HL-60/S4 treated with retinoic acid at 250 ng/mL for 4 days and 3 days (cell line): Measurements from ENCODE around the gene GNG4.
"Not testable (repeated sequence)": the region's sequence is repeated elsewhere in the genome, so short reads cannot be mapped to it uniquely, and the experiment has no call there.

ENCODE experiments used
- in situ Hi-C: fragments of 300-500 bp; cut with MboI; formaldehyde crosslinking; loops from 2 replicates; pipeline ENCODE4 v1.7.0; 2022; ENCODE audit warnings: low sequenced_read_pairs

The GNG4 gene

DNA sequence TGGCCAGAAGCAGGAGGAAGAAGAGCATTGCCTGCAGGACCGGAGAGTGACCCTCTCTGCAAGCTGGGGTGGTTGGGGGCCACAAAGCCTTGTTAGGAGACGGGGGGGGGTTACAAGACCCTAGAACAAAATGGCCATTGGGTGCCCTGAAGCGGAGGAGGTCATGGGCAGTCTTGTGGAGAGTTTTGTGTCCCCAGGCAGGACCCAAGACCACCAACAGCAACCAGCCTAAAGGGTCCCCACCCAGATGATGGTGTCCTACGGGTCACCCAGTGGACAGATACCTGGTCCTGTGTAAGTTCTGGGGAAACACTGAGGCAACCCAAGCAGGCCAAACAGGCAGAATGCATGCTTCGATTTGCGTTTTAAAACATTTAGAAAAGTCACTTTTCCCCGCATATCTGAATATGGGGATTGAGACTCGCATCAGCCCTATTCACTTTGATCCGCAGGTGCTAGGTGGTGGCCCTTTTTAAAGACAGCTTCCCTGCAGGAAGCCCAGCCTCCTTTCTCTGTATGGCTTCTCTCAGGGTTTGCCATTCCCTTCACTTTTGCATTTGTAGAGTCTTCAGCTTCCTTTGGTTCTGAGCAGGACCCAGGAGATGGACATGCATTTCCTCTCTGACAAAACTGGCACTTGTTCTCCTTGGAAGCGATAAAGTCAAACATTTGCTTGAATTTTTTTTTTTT lies 21.1 kb downstream of the GNG4 start:
- in situ Hi-C loops = no loop called here

DNA sequence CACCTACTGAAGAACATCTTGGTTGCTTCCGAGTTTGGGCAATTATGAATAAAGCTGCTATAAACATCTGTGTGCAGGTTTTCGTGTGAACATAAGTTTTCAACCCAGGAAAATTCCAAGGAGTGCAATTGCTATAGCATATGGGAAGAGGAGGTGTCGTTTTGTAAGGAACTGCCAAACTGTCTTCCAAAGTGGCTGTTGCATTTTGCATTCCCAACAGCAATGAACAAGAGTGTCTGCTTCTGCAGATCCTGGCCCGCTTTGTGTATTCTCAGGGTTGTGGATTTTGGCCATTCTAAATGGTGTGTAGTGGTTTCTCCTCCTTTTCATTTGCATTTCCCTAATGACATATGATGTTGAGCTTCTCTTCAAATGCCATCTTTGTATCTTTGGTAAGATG lies 23.8 kb downstream of the GNG4 start:
- in situ Hi-C loops = no loop called here

DNA sequence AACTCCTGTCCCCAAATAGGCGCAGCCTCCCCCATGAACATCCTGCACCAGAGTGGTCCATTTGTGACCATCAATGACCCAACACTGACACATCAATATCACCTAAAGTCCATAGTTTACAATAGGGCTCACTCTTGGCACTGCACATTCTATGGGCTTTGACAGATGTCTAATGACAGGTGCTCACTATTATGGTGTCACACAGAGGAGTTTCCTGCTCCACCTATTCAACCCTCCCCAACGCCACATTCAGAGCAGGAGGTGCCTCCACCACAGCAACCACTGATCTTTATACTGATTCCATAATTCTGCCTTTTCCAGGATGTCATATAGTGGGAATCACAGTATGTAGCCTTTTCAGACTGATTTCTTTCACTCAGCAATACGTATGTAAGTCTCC lies 24.2 kb downstream of the GNG4 start:
- in situ Hi-C loops = no loop called here

DNA sequence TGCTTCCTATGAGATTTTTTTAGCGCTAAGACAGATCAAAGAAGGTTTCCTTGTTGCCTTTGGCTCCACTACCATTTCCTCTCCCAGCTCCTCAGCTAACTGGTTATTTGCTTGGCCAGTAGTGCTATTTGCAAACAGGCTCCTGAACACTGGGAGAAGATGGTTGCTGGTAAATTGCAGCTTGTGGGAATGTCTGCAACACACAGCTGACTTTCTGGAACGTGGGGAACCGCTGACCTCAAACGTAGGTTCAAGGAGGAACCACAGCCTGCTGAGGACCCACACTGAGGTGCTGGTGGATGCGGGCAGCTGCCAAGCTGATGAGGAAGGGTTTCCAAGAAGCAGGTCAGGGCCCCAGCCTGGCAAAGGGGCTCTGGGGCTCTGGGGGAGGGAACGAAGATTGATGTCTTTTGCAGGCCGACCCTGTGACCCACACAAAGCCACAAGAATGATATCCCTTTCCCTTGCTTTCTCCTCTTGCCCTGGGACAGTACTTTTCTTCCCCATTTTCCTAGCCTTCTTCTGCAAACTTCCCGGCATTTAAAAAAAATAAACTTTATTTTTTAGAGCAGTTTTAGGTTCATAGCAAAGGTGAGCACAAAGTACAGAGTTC lies 24.8 kb downstream of the GNG4 start:
- in situ Hi-C loops = no loop called here

DNA sequence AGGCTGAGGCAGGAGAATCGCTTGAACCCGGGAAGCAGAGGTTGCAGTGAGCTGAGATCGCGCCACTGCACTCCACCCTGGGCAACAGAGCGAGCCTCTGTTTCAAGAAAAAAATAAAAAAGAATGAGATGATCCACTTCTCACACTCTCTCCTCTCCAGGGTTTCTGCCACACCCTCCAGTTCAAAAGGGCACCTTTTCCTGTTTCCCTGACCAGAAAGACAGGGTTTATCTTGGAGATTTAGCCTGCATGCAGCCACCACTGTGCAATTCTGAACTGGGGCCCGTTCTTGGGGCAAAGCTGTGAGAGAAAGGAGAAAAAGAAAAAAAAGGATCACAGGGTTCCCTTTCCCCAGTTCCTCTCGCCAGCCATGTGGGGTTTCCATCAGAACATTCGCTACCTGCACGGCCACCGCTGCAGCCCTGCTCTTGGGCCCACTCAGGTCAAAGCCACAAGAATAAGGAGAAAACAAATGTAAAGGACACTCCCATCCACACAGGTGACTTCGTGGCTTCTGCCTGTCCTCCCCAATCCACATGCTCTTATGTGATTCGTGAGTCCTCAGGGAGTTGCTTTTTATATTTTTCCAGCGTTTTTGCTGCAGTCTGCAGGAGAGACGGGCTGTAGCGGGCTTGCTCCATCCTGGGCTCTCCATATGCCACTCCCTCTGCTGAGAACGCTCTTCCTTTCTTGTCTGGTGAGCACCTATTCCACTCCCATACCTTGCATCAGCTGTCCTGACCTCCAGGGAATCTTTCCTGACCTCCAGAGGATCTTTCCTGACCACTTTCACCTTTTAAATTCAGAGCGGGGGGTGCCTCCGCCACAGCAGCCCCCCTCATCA lies 26.4 kb downstream of the GNG4 start:
- in situ Hi-C loops = no loop called here

DNA sequence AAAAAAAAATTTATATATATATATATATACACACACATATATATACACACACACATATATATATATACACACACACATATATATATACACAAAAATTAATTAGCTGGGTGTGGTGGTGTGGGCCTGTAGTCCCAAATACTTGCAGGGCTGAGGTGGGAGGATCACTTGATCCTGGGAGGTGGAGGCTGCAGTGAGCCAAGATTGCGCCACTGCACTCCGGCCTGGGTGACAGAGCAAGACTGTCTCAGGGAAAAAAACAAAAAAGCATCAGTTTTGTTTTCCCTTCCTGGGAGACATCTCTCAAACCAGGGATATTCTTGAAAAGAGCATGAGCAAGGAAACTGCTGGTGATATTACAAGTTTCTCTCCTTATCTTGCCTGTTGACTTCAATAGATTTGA lies 30.4 kb downstream of the GNG4 start:
- in situ Hi-C loops = not testable (repeated sequence)

DNA sequence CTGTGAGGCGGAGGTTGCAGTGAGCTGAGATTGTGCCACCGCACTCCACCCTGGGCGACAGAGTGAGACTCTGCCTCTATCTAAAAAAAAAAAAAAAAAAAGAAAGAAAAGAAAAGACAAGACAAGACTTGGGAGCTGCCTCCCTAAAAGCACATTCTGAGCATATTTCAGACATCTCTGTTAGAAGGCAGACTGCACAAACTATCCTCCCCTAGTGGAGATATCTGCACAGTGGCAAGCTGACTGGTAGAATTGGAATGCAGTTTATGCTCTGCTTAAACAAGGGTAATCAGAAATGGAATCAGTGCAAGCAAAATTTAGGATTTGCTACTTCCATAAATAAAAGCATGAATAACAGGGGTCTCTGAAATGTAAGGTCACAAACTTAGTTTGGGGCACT lies 31.8 kb downstream of the GNG4 start:
- in situ Hi-C loops = no loop called here

DNA sequence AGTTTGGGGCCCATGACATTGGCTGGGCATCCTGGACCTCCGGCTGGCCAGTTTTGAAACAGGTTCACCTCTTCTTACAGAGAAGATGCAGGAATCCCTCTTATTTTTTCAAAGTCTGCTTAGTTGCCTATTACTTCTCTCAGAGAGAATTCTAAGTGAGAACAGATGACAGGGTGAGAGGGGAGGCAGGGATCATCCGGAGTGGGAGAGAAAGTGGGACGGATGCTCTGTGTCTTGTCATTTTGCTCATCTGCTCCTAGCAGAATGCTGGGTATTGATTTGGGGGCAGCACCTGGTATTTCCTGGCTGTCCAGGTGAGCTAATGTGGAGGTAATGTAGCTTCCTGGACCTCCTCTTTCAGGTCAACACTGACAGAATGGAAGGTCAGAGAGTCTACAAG lies 32.4 kb downstream of the GNG4 start:
- in situ Hi-C loops = no loop called here

DNA sequence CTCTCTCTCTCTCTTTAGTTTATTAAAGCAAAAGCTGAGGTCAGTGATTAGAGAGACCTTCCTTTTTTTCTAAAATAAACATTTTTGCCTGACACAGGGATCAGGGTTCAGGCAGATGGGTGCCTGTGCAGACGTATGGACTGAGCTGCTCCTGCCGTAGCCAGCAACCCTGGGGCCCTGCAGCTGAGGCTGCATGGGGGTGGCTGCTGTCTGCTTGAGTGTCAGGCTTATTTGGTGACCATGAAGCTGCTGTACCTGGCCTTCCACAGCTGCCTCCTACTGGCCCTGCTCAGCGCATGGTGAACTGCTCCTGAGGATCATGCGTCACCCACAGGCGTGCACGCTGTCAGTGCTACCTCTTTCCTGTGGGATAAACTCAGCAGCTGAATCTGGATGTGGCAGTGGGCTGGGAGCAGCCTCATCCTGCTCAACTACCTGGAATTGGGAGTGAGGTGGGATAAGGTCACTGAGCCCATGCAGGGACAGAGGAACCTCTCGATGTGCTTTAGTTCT lies 35.1 kb downstream of the GNG4 start:
- in situ Hi-C loops = no loop called here

DNA sequence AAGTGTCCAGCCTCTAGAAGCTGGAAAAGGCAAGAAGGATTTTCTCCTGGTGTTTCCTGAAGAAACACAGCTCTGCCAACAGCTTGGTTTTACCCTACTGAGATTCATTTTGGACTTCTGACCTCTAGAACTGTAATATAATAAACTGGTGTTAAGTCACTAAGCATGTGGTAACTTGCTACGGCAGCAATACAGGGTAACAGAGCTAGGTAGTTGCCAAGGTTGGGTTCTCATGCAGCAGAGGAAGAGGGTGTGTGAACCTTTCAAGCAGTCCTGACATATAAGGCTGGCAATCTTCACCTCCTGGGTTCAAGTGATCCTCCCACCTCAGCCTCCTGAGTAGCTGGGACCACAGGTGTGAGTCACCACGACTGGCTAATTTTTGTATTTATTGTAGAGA lies 36.0 kb downstream of the GNG4 start:
- in situ Hi-C loops = no loop called here

DNA sequence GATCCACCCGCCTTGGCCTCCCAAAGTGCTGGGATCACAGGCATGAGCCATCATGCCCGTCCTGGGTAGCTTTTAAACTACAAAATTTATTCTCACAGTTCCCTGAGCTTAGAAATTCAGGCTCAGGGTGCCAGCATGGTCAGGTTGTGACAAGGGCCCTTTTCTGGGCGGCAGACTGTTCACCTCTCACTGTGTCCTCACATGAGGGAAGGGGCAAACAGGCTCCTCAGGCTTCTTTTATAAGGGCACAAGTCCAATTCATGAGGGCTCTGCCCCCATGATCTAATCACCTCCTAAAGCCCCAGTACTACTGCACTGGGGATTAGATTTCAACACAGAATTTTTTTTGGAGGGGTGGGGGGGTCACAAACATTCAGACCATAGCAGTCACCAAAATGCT lies 36.8 kb downstream of the GNG4 start:
- in situ Hi-C loops = no loop called here

DNA sequence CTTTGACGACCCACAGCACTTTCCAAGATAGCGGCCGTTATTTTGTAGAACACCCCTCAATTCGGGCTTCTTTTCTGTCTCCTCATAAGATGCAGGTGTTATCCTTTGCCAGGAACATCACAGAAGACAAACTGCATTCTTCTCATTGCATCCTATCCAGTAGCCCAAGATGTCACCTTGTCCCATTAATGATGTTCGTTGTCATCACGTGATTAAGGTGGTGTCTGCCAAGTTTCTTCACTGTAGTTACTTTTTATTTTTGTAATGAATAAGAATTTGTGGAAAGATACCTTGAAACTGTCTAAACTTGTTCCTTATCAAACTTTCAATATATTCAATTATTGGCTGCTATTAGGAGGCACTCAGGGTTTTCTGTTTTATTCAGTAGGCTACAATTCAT lies 39.4 kb downstream of the GNG4 start:
- in situ Hi-C loops = no loop called here

DNA sequence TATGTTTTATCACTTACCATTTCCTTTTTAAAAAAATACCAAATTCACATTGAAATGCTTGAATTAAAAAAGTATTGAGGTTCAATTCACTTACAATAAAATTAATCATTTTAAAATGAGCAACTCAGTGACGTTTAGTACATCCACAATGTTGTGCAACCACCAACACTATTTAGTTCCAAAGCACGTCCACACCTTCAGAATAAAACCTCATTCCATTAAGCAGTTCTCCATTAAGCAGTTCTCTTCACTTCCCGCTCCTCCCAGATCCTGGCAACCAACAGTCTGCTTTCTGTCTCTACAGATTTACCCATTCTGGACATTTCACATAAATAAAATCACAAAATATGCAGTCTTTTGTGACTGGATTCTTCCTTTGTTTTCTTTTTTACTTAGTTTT lies 41.3 kb downstream of the GNG4 start:
- in situ Hi-C loops = no loop called here

DNA sequence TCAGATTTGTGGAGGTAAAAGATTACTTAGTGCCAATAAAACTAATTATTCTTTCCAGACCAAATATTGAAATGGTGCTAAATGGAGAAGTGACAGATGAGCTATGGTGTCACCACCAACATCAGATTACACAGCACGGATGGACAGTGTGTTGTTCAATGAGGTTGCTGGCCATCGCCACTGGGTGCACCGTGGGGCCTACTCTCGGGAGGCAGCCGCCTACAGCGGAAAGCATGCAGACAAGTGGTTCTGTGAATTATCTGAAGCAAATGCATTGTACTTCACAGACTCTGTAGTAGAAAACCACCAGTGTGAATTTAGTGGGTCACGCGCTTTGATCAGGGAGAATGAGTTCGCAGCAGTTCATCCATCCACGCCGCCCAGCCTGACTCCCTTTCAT lies 42.3 kb downstream of the GNG4 start:
- in situ Hi-C loops = no loop called here

DNA sequence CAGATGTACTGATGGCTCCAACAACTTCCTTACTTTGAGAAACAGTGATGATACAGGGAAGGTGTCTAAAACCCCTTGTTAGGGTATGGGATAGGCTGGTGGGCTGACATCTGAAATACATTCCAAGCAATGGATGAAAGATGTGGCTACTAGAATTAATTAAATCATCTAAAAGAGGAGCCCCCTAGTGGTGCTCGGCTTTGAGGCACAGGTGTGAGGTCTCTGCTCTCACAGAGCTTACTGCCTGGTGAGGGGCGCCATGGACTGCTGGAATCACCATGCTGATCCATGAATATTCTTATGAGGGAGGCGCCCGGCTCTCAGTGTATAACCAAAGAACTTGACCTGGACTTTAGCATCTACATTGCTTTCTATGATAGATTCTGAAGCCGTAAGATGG lies 48.5 kb downstream of the GNG4 start:
- in situ Hi-C loops = no loop called here

DNA sequence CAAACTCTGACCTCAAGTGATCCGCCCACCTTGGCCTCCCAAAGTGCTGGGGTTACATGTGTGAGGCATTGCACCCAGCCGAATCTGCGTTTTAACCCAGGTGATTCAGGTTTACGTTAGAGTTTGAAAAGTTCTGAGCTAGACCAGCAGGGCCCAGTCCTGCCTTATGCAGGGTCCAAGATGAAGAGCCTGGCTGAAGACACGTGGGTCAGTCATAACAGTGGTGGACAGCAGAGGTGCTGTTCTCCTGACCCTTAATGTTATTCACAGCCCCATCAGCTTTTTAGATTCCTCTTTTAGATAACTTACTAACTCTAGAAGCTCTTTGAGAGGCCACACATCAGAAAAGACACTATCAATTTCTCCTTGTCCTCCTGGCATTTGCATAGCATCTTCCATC lies 50.0 kb downstream of the GNG4 start:
- in situ Hi-C loops = no loop called here

DNA sequence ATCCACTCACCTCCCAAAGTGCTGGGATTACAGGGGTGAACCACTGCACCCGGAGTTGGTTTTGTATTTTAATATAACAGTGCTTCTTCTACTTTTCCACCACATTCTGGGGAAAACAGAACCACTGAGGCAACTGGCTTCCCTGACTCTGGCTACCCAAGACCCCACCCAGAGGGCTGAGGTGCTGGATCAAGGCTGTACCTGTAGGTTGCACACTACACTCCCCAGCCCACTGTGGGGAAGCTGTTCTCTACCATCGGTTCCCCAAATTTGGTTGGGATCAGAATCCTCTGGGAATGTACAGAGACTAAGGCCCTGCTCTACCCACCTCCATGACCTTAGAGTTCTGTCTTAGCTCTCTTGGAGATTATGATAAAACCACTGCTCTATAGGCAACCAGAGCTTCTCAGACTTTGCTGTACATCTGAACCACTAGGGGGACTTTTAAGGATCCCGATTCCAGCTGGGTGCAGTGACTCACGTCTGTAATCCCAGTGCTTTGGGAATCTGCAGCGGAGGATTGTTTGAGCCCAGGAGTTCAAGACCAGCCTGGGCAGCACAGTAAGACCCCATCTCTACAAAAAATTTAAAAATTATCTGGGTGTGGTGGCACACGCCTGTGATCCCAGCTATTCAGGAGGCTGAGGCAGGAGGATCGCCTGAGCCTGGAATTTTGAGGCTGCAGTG lies 51.6 kb downstream of the GNG4 start:
- in situ Hi-C loops = no loop called here

DNA sequence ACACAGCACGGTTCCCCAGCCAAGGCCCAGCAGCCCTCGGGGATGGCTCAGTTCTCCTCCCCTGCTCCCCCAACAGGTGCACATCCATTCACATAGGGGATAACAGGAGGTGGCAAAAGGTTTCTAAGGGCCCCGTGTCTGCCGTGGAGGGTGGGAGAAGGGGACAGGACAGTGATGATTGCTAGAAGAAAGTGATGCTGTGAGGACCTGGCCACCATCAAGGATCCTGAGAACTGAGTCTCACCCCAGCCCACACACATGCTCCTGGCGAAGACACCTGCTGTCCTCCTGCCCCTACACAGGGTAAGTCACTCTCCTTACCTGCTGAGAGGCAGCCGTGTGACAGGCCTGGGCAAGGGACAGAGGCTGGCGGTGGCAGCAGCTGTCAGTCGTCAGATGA lies 54.5 kb downstream of the GNG4 start:
- in situ Hi-C loops = no loop called here

DNA sequence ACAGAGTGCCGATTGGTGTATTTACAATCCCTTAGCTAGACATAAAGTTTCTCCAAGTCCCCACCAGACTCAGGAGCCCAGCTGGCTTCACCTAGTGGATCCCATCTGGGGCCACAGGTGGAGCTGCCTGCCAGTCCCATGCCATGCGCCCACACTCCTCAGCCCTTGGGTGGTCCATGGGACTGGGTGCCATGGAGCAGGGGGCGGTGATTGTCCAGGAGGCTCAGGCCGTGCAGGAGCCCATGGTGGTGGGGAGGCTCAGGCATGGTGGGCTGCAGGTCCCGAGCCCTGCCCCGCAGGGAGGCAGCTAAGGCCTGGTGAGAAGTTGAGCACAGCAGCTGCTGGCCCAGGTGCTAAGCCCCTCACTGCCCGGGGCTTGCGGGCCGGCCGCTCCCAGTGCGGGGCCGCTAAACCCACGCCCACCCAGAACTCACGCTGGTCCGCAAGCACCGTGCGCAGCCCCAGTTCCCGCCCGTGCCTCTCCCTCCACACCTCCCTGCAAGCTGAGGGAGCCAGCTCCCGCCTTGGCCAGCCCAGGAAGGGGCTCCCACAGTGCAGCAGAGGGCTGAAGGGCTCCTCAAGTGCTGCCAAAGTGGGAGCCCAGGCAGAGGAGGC lies 55.2 kb downstream of the GNG4 start:
- in situ Hi-C loops = not testable (repeated sequence)

DNA sequence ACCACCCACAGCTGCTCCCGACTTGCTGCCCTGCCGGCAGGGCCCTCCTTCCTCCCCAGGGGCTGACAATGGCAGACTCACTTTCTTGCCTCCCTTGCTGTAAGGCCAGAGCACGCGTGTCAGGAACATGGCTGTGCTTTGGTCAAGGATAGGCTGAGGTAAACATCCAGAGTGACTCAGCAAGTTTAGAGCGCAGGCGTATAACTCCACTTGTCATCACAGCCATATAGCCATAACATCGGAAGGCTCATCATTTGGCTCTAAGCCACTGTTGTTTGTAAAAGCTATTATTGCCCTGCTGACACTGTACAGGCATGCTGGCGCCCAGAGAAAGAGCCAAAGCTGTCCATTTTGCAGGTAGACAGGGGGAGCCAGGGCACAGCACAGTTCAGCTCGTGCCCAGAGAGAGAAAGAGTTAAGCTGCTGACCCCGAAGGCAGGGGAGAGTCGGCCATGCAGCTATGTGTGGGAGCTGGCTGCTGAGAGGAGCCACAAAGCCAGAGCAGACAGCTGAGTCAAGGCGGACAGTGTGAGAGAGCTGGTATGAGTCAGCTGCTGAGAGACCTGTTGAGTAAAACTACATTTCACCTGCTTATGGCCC lies 60.6 kb downstream of the GNG4 start:
- in situ Hi-C loops = no loop called here

DNA sequence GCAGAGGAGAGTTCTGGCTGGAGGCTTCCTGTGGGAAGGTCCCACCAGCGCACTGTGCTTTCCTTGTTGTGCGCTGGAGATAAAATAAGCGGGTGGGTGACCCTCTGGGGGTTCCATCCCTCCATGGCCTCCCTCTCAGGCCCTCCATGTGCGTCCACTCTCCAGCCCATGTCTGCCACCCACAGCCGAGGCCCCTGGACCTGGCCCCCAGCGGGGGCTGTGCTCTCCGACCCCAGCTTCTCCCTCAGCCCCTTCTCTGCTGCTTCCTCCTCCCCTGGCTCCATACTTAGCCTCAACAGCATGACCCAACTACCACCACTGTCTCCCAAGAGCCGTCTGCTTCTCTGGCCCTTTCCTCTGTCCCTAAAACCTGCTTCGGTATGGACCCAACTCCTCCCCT lies 61.4 kb downstream of the GNG4 start:
- in situ Hi-C loops = no loop called here
